Nephron progenitor cell (in vitro differentiated cells): Measurements from ENCODE around the gene RANBP3L.
A peak's percentile ranks its signal among the peaks of the same experiment; 100 is the strongest.

Experiments
- DNase-seq: peaks from one replicate; pipeline ENCODE4 v3.0.0; 2021
- H3K27ac Mint-ChIP-seq: 2 replicates; pipeline ENCODE4 v1.8.0; 2021; ENCODE audit warnings: mild to moderate bottlenecking, moderate library complexity, mixed read lengths
- H3K27me3 Mint-ChIP-seq: 2 replicates; pipeline ENCODE4 v1.8.0; 2021; ENCODE audit warnings: mild to moderate bottlenecking, low read depth, mixed read lengths; ENCODE audit not compliant: poor library complexity
- H3K36me3 Mint-ChIP-seq: 2 replicates; pipeline ENCODE4 v1.8.0; 2021; ENCODE audit warnings: low read depth, mixed read lengths
- H3K4me1 Mint-ChIP-seq: 2 replicates; pipeline ENCODE4 v1.8.0; 2021; ENCODE audit warnings: mixed read lengths
- H3K4me3 Mint-ChIP-seq: 2 replicates; pipeline ENCODE4 v1.8.0; 2021; ENCODE audit warnings: mild to moderate bottlenecking, moderate library complexity, mixed read lengths
- H3K9me3 Mint-ChIP-seq: 2 replicates; pipeline ENCODE4 v1.8.0; 2021; ENCODE audit warnings: mild to moderate bottlenecking, moderate library complexity, mixed read lengths
- TF ChIP-seq, protein P1 (sequence below): fragments of 200-600 bp; sonication (generic); IDR thresholded peaks from 2 replicates; pipeline ENCODE4 v1.5.0; 2021; ENCODE audit warnings: antibody characterized with exemption

Gene RANBP3L

GRCh38 chr5:36276864-36277263 lies 24.8 kb downstream of the RANBP3L start:
- H3K9me3 Mint-ChIP-seq = no peaks in the 10 kb centered on the region
- H3K27me3 Mint-ChIP-seq = no peaks in the 10 kb centered on the region
- TF ChIP-seq, protein P1, sequence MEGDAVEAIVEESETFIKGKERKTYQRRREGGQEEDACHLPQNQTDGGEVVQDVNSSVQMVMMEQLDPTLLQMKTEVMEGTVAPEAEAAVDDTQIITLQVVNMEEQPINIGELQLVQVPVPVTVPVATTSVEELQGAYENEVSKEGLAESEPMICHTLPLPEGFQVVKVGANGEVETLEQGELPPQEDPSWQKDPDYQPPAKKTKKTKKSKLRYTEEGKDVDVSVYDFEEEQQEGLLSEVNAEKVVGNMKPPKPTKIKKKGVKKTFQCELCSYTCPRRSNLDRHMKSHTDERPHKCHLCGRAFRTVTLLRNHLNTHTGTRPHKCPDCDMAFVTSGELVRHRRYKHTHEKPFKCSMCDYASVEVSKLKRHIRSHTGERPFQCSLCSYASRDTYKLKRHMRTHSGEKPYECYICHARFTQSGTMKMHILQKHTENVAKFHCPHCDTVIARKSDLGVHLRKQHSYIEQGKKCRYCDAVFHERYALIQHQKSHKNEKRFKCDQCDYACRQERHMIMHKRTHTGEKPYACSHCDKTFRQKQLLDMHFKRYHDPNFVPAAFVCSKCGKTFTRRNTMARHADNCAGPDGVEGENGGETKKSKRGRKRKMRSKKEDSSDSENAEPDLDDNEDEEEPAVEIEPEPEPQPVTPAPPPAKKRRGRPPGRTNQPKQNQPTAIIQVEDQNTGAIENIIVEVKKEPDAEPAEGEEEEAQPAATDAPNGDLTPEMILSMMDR = no peak
- H3K36me3 Mint-ChIP-seq = no peaks in the 10 kb centered on the region
- H3K4me3 Mint-ChIP-seq = no peak overlapping the region
- no peak overlapping the region for H3K27ac Mint-ChIP-seq
- peaks cover 8% of the 10 kb centered on the region for H3K4me1 Mint-ChIP-seq
- no peak for DNase-seq

GRCh38 chr5:36273809-36274526 lies 27.7 kb downstream of the RANBP3L start:
- peak overlapping the region; percentile 74 for H3K27ac Mint-ChIP-seq

GRCh38 chr5:36272136-36272690 lies 29.5 kb downstream of the RANBP3L start:
- Mint-ChIP-seq H3K4me3 (no peak overlapping the region), H3K27ac (no peak overlapping the region), H3K4me1 (peaks cover 8% of the 10 kb centered on the region), H3K27me3 (no peaks in the 10 kb centered on the region), H3K36me3 (no peaks in the 10 kb centered on the region), H3K9me3 (no peaks in the 10 kb centered on the region)
- TF ChIP-seq, protein P1 = no peak
- no peak for DNase-seq

More at GRCh38 chr5:36273809-36274526, 27.7 kb downstream of the RANBP3L start:
- Mint-ChIP-seq H3K4me1 (peaks cover 8% of the 10 kb centered on the region), H3K27me3 (no peaks in the 10 kb centered on the region), H3K9me3 (no peaks in the 10 kb centered on the region), H3K4me3 (no peak overlapping the region), H3K36me3 (no peaks in the 10 kb centered on the region)
- DNase-seq = no peak
- TF ChIP-seq, protein P1 = no peak

DNA sequence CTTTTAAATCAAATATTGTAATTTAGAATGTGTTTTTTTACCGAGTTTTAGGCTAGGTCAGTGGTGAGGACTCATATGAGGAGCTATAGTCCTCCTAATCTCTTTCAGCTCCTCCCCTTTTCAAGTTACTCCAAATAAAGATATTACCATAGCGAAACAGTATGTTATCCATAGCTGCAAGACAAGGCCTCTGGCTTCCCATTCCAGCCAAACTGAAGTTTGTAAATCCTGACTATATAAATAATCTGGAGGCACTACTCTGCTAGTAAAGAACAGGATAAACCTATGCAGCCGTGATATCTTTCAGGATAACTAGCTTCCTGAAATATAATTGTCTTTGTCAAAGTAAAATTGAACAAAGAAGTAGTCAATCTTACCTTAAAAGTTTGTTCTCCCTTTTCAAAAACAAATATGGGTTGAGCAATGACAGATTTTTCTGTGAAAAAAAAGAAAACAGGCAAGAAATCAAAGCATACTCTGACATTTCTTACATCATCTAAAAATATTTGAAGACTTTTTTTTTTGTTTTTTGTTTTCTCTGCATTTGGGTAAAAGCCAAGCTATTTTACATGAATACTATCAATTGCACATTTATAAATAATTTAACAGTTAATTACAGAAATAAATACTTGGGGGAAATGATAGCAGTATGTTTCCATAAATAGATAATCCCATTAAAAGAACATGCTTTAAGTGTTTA lies 30.7 kb downstream of the RANBP3L start:
- no peaks in the 10 kb centered on the region for H3K27me3 Mint-ChIP-seq
- TF ChIP-seq, protein P1 = no peak
- peaks cover 8% of the 10 kb centered on the region for H3K4me1 Mint-ChIP-seq
- no peak overlapping the region for H3K4me3 Mint-ChIP-seq
- no peaks in the 10 kb centered on the region for H3K36me3 Mint-ChIP-seq
- H3K9me3 Mint-ChIP-seq = no peaks in the 10 kb centered on the region
- no peak for DNase-seq
- no peak overlapping the region for H3K27ac Mint-ChIP-seq

DNA sequence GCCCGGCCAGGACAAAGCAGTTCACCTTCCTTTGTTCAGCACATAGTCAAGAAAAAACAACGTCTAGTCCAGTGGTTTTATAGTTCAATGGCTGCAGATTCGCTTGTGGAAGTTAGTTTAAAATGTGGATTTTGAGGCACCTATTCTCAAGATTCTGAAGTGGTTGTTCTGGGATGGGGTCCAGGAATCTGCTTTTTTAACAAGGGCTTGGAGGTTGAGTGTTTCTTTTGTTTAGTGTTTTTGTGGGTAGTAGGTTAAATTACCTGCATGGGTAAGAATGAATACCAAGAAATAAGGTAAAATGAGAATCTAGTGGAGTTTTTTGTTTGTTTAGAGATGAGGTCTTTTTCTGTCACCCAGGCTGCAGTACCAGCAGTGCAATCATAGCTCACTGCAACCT lies 31.5 kb downstream of the RANBP3L start:
- H3K27me3 Mint-ChIP-seq = no peaks in the 10 kb centered on the region
- H3K4me1 Mint-ChIP-seq = peaks cover 8% of the 10 kb centered on the region
- no peaks in the 10 kb centered on the region for H3K9me3 Mint-ChIP-seq
- TF ChIP-seq, protein P1 = no peak
- H3K4me3 Mint-ChIP-seq = no peak overlapping the region
- no peak overlapping the region for H3K27ac Mint-ChIP-seq
- H3K36me3 Mint-ChIP-seq = no peaks in the 10 kb centered on the region
- DNase-seq = no peak
